Stimulated activated CD4-positive, alpha-beta T cell treated with anti-CD3 and anti-CD28 coated beads, Interleukin-12 subunit alpha, Interleukin-12 subunit beta, amount 100 ng/mL, for 48 hours (primary cell): ENCODE results near the gene BBLN.
"Not testable (repeated sequence)": the region's sequence is repeated elsewhere in the genome, so short reads cannot be mapped to it uniquely, and the experiment has no call there.

Source experiments
- DNase-seq, 3 donors: peaks; one replicate each; pipeline ENCODE4 v3.0.0-alpha.2; 2020; ENCODE audit warnings: low read depth in 2 of 3, low spot score in 1 of 3

Gene BBLN

DNA sequence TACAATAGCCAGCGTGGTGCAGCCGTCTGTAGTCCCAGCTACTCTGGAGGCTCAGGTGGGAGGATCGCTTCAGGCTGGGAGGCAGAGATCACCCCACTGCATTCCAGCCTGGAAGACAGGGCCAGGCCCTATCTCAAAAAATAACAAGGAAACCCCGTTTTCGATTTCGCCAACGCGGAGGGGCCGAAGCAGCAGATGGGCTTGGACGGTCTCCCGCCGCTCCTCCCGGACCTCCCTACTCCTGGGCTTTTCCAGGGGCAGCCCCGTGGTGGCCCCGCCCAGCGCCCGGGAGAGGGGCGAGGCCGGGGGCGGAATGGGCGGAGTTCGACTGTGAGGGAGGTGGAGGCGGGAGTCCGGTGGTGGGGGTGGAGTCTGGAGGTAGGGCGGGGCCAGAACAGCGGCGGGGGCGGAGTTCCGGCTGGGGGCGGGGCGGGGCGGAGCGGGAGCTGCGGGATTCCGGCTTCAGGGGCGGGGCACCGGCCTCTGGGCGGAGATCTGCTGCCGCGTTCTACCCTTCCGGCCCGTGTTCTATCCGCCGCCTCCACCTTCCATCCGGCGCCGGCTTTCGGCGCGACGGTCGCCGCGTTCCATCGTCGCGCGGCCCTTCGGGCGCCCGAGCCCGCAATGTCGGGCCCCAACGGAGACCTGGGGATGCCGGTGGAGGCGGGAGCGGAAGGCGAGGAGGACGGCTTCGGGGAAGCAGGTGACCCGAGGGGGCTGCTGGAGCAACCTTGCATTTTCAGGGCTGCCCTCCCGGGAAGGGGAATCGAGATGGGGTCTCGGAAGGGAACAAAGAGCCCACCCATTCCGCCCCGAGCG lies at the start of gene BBLN:
Gene BBLN (plus strand): TSS at position 482 of the 819 bp plus-strand sequence. CDS start 143 bp downstream, at position 625.
- peak; percentile 91 to 95 (median 95) for DNase-seq

- DNase-seq: not testable (repeated sequence)
These were observed 48.3 kb upstream of the BBLN start for GRCh38 chr9:128111726-128112125.

DNA sequence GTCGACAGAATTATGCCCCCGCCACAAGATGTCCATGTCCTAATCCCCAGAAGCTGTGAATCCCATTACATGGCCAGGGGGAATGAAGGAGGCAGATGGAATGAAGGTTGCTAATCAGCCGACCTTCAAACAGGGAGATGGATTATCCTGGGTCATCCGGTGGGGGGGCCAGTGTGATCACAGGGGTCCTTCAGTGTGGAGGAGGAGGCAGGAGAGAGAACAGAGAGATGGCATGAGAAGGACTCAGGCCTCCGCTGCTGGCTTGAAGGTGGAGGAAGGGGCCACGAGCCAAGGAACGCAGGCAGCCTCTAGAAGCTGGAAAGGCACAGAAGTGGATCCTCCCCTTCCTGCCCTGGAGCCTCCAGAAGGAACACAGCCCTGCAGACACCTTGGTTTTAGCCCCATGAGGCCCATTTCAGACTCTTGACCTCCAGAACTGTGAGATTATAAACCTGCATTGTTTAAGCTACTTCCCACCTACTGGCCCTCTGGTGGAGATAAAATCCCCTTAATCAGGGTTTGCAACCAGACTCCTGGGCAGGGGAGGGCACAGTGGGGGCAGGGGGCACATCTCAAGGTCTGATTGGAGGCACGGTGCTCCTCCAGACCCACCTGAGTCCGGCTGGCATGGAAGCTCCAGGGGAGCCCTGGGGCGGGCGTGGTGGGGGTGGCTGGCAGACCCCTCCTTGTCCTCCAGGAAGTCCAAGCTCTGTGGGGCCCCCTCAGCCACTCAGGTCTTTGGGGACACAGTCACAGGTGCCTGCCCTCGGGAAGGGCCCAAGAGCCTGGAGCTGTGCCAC lies 46.3 kb upstream of the BBLN start:
- DNase-seq: no peak

DNA sequence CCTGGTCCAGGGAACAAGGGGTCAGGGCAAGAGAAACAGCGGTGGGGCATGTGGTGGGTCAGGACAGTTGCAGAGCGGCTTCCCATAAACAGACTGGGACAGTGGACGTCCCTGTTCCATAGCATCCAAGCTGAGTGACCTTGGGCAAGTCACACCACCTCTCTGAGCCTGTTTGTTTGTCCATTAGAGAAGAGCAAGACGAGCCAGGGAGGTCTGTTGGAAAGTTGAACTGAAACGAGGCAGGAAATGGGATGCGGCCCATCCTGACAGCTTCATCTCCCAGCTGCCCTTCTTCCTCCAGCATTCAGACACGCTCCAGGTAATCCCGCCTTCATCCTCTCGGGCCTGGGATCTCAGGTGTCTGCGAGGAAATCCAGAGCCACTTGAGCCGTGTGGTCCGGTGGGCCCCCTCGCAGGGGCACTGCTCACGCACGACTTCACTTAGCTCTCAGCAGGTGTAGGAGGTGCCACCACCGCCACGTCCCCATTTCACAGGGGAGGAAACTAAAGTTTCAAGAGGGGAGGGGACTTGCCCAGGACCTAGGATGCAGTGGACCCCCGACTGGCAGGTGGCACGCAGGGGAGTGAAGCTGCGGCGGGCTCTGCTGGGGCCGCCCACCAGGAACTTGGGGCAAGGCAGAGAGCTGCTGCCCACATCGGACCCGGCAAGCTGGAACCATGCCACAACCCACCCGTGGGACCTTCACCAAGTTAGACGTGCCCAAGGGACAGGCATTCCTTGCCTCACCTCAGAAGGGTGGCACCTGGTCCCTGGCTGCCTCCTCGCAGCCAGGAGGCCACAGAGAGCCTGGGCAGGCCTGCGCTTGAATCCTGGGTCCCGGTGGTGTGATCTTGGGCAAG lies 45.5 kb upstream of the BBLN start:
- DNase-seq: no peak

DNA sequence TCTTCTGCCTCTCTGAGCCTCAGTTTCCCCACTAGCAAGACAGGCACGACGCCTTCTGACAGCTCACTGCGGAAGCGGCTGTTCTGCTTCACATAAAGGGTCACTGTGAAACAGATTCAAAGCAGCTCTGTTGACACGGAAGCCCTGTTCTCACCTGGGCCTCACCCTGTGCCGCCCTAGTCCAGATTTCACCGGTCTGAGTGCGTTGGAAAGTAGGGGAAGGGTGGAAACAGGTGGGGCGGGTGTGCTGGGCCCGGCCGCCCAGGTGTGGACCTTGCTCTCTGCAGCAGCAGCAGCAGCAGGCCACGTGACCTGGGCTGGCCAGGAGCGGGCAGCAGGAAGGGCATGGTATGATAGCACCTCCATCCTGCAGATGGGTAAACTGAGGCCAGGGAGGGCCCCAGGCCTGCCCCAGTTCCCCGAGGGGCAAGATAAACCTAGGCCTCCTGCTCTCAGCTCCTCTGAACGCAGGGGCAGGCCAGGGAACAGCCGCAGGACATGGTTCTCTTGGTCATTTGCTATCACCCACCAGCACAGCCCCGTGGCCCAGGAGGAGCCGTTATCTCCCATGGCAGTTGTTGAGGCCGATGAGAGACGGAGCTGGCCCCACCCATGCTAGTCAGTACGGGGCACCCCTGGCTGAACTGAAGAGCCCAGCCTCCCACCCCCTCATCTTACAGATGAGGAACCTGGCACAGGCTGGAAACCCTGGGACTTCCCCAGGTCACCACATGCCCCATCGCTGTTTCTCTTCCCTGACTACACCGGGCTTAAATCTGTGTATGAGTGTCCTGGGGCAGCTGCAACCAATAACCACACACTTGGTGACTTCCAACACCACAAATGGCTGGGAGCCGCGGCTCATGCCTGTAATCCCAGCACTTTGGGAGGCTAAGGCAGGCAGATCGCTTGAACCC lies 44.6 kb upstream of the BBLN start:
- no peak for DNase-seq

- DNase-seq: no peak
These were observed 43.7 kb upstream of the BBLN start for GRCh38 chr9:128116104-128117083.

GRCh38 chr9:128117613-128118471 lies 42.2 kb upstream of the BBLN start:
- DNase-seq: peak; percentile 91 to 100 (median 95)

DNA sequence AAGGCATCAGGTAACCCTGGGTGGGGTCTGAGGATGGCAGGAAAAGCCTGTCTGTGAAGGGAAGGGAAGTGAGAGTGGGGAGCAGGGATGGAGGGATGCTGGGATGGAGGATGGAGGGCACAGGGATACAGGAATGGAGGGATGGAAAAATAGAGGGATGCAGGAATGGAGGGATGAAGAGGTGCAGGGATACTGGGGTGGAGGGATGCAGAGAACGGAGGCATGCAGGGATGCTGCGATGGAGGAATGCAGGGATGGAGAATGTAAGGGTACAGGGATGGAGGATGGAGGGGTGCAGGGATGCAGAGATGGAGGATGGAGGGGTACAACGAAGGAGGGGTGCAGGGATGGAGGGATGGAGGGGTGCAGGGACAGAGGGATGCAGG lies 41.6 kb upstream of the BBLN start:
- DNase-seq: no peak

- DNase-seq: no peak
These were observed 40.9 kb upstream of the BBLN start for GRCh38 chr9:128118971-128119665.

DNA sequence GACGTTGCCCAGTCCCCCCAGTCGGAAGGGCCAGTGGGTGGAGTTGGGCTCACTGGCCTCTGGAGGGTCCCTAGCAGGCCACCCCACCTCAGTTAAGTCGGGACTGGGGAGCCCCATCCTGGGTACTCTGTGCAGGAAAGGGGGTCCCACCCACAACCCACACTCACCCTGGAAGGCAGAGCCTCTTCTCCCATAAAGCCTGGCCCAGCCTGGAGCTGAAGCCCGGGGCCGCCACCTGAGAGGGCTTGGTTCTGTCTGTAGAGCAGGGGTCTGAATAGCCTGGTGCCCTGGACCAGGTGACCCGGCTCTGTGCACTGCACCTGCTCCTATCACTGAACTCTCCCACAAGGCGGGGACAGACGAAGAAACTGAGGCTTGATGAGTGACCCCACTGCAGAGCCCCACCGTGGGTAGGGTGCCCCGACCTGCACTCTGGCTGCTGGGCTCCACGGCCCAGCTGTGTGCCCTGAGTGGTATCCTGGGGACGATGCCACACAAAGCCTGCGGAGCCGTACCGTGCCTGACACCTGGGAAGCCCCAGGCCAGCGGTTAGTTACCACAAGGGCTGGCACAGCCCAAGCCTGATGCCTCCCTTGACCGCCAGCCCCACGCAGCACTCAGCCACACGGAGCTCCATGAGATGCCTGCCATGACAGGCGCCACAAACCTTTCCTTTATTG lies 39.9 kb upstream of the BBLN start:
- no peak for DNase-seq

- no peak for DNase-seq
These were observed 39.2 kb upstream of the BBLN start for GRCh38 chr9:128120741-128121465.

- no peak for DNase-seq
These were observed 38.6 kb upstream of the BBLN start for GRCh38 chr9:128121466-128121810.

DNA sequence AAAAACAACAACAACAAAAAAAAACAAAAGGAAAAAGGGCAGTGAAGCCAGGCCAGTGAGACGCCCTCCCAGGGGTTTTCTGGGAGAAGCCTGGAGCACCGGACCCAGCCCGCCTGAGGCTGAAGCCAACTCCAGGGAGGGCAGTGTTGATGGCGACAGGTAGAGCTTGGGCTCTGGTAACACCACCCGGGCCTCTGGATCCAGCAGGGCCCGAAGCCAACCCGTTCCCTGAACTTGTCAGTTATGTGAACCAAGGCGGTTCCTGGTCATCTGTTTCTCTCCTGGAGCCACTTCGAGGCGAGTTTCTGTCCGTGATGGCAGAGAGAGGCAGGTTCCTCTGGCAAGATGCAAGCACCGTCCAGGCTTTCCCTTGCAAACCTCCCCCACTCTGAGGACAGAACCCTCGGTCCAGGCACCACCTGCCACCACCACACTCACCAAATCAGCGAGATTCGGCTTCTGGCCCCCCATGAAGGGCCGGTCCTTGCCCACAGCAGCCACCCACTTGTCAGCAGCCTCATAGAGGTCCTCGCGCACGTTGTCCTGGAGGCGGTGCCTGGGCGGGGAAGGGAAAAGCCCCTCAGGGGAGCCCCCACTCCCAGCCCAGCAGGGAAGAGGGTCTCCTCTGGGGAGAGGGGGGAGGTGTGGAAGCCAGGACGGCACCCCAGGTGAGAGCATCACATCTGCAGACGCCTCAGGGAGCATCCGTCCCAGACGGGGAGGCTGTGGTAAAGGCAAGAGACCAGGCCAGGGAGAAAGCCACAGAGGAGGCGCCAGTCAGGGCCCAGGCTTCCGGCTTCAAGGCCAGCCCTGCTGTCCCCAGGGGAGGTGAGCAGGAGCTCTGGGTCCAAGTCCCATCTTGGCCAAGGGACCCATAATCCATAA lies 37.9 kb upstream of the BBLN start:
- DNase-seq: no peak

- no peak for DNase-seq
These were observed 37.3 kb upstream of the BBLN start for GRCh38 chr9:128122809-128123175.

GRCh38 chr9:128123451-128124080 lies 36.5 kb upstream of the BBLN start:
- DNase-seq: no peak
